Measurements from ENCODE around the gene ADGRE1. TPM values are rescaled to one million over a fixed set of nuclear protein-coding genes. Genes with fewer than 3 reads are reported as not detected.

The ADGRE1 gene
- polyA plus RNA-seq, 3 donors from 2014 or later = 0.22 to 0.54 TPM; not detected in 1

GRCh38 chr19:6891761-6892385, 4.5 kb downstream of the ADGRE1 start:
- DNase-seq = no peak
- H3K4me3 Mint-ChIP-seq = peak overlapping the region; percentile 35 to 72 (median 40)
- H3K36me3 Mint-ChIP-seq = peaks cover 0 to 8% (median 7%) of the 10 kb centered on the region in 3 donors
- peaks cover 0 to 2% (median under 1%) of the 10 kb centered on the region in 6 donors for H3K9me3 Mint-ChIP-seq
- H3K27me3 Mint-ChIP-seq (ENCODE audit: low read depth in 3 of 3) = peaks cover 6 to 12% (median 9%) of the 10 kb centered on the region in 3 donors
- H3K27ac Mint-ChIP-seq = peak overlapping the region in 5 of 6 donors; percentile 12 to 73 (median 49)
- peaks cover 49 to 64% of the 10 kb centered on the region in 2 donors for H3K4me1 Mint-ChIP-seq

GRCh38 chr19:6894313-6894712, 6.9 kb downstream of the ADGRE1 start:
- Mint-ChIP-seq H3K9me3 (peaks cover 0 to 2% (median 0%) of the 10 kb centered on the region in 6 donors), H3K36me3 (peaks cover 3 to 8% (median 3%) of the 10 kb centered on the region in 3 donors), H3K4me1 (peaks cover 35 to 42% of the 10 kb centered on the region in 2 donors), H3K27me3 (ENCODE audit: low read depth in 3 of 3) (peaks cover 6 to 10% (median 10%) of the 10 kb centered on the region in 3 donors), H3K27ac (no peak overlapping the region), H3K4me3 (no peak overlapping the region)
- no peak for DNase-seq

- Mint-ChIP-seq H3K36me3 (peaks cover 11 to 16% (median 16%) of the 10 kb centered on the region in 3 donors), H3K27ac (no peak overlapping the region), H3K27me3 (ENCODE audit: low read depth in 3 of 3) (peaks cover 0 to 9% (median 1%) of the 10 kb centered on the region in 3 donors), H3K9me3 (peaks cover 3 to 29% (median 12%) of the 10 kb centered on the region in 6 donors), H3K4me1 (no peaks in the 10 kb centered on the region), H3K4me3 (no peak overlapping the region)
- DNase-seq = no peak
Observed at GRCh38 chr19:6903446-6903845, 16.1 kb downstream of the ADGRE1 start.

GRCh38 chr19:6906559-6907060, 19.2 kb downstream of the ADGRE1 start:
- peaks cover 3 to 17% (median 11%) of the 10 kb centered on the region in 6 donors for H3K9me3 Mint-ChIP-seq
- no peak for DNase-seq
- peaks cover 0 to 6% (median 1%) of the 10 kb centered on the region in 3 donors for H3K27me3 Mint-ChIP-seq (ENCODE audit: low read depth in 3 of 3)
- peaks cover 7 to 8% (median 7%) of the 10 kb centered on the region in 3 donors for H3K36me3 Mint-ChIP-seq
- no peak overlapping the region for H3K27ac Mint-ChIP-seq
- H3K4me3 Mint-ChIP-seq = no peak overlapping the region
- no peaks in the 10 kb centered on the region for H3K4me1 Mint-ChIP-seq

GRCh38 chr19:6911523-6911922, 24.1 kb downstream of the ADGRE1 start:
- DNase-seq = no peak
- Mint-ChIP-seq H3K4me3 (no peak overlapping the region), H3K9me3 (peaks cover 6 to 24% (median 15%) of the 10 kb centered on the region in 6 donors), H3K27ac (no peak overlapping the region), H3K4me1 (no peaks in the 10 kb centered on the region), H3K27me3 (ENCODE audit: low read depth in 3 of 3) (peaks cover 2 to 4% (median 4%) of the 10 kb centered on the region in 3 donors), H3K36me3 (peaks cover 10 to 16% (median 12%) of the 10 kb centered on the region in 3 donors)

- H3K9me3 Mint-ChIP-seq = peaks cover 6 to 13% (median 8%) of the 10 kb centered on the region in 6 donors
- no peak overlapping the region for H3K4me3 Mint-ChIP-seq
- H3K27me3 Mint-ChIP-seq (ENCODE audit: low read depth in 3 of 3) = peaks cover 0 to 4% (median 2%) of the 10 kb centered on the region in 3 donors
- no peak for DNase-seq
- no peak overlapping the region for H3K27ac Mint-ChIP-seq
- peaks cover 9 to 10% (median 9%) of the 10 kb centered on the region in 3 donors for H3K36me3 Mint-ChIP-seq
- H3K4me1 Mint-ChIP-seq = no peaks in the 10 kb centered on the region
Observed at GRCh38 chr19:6914321-6914720, 26.9 kb downstream of the ADGRE1 start.

- Mint-ChIP-seq H3K4me3 (no peak overlapping the region), H3K27me3 (ENCODE audit: low read depth in 3 of 3) (peaks cover 0 to 3% (median 2%) of the 10 kb centered on the region in 3 donors), H3K27ac (peak overlapping the region in 1 of 6 donors; percentile 6), H3K4me1 (no peaks in the 10 kb centered on the region), H3K36me3 (peaks cover 9 to 10% (median 9%) of the 10 kb centered on the region in 3 donors), H3K9me3 (peaks cover 6 to 13% (median 8%) of the 10 kb centered on the region in 6 donors)
- DNase-seq = no peak
Observed at GRCh38 chr19:6916952-6917351, 29.6 kb downstream of the ADGRE1 start.

GRCh38 chr19:6925386-6925785, 38.0 kb downstream of the ADGRE1 start:
- Mint-ChIP-seq H3K27ac (no peak overlapping the region), H3K36me3 (peaks cover 0 to 4% (median 4%) of the 10 kb centered on the region in 3 donors), H3K4me1 (peaks cover 0 to 4% of the 10 kb centered on the region in 2 donors), H3K27me3 (ENCODE audit: low read depth in 3 of 3) (peaks cover 0 to 5% (median 2%) of the 10 kb centered on the region in 3 donors), H3K9me3 (peaks cover 0 to 7% (median 2%) of the 10 kb centered on the region in 6 donors), H3K4me3 (no peak overlapping the region)
- DNase-seq = no peak

- peaks cover 0 to 4% (median 4%) of the 10 kb centered on the region in 3 donors for H3K36me3 Mint-ChIP-seq
- peaks cover 0 to 5% (median 2%) of the 10 kb centered on the region in 3 donors for H3K27me3 Mint-ChIP-seq (ENCODE audit: low read depth in 3 of 3)
- no peak for DNase-seq
- peak overlapping the region in 1 of 6 donors; percentile 31 for H3K27ac Mint-ChIP-seq
- H3K4me1 Mint-ChIP-seq = peaks cover 0 to 4% of the 10 kb centered on the region in 2 donors
- H3K9me3 Mint-ChIP-seq = peaks cover 0 to 10% (median 2%) of the 10 kb centered on the region in 6 donors
- peak overlapping the region in 1 of 5 donors; percentile 49 for H3K4me3 Mint-ChIP-seq
Observed at GRCh38 chr19:6925801-6926751, 38.7 kb downstream of the ADGRE1 start.

- DNase-seq = no peak
- peaks cover 0 to 4% of the 10 kb centered on the region in 2 donors for H3K4me1 Mint-ChIP-seq
- peaks cover 0 to 11% (median 2%) of the 10 kb centered on the region in 6 donors for H3K9me3 Mint-ChIP-seq
- no peak overlapping the region for H3K27ac Mint-ChIP-seq
- H3K27me3 Mint-ChIP-seq (ENCODE audit: low read depth in 3 of 3) = peaks cover 0 to 4% (median 0%) of the 10 kb centered on the region in 3 donors
- no peak overlapping the region for H3K4me3 Mint-ChIP-seq
- H3K36me3 Mint-ChIP-seq = peaks cover 0 to 4% (median 4%) of the 10 kb centered on the region in 3 donors
Observed at GRCh38 chr19:6930190-6930589, 42.8 kb downstream of the ADGRE1 start.

GRCh38 chr19:6935069-6935468, 47.7 kb downstream of the ADGRE1 start:
- no peak for DNase-seq
- Mint-ChIP-seq H3K27me3 (ENCODE audit: low read depth in 3 of 3) (peaks cover 0 to 2% (median 0%) of the 10 kb centered on the region in 3 donors), H3K27ac (no peak overlapping the region), H3K4me3 (no peak overlapping the region), H3K9me3 (peaks cover 0 to 6% (median under 1%) of the 10 kb centered on the region in 6 donors), H3K4me1 (no peaks in the 10 kb centered on the region), H3K36me3 (no peaks in the 10 kb centered on the region)

- no peaks in the 10 kb centered on the region for H3K36me3 Mint-ChIP-seq
- H3K27ac Mint-ChIP-seq = no peak overlapping the region
- H3K27me3 Mint-ChIP-seq (ENCODE audit: low read depth in 3 of 3) = peaks cover 0 to 2% (median 0%) of the 10 kb centered on the region in 3 donors
- DNase-seq = no peak
- peaks cover 0 to 6% (median 0%) of the 10 kb centered on the region in 6 donors for H3K9me3 Mint-ChIP-seq
- H3K4me3 Mint-ChIP-seq = no peak overlapping the region
- H3K4me1 Mint-ChIP-seq = no peaks in the 10 kb centered on the region
Observed at GRCh38 chr19:6935618-6936017, 48.2 kb downstream of the ADGRE1 start.

- H3K9me3 Mint-ChIP-seq = no peaks in the 10 kb centered on the region
- H3K27ac Mint-ChIP-seq = no peak overlapping the region
- DNase-seq = no peak
- H3K4me1 Mint-ChIP-seq = no peaks in the 10 kb centered on the region
- H3K36me3 Mint-ChIP-seq = no peaks in the 10 kb centered on the region
- H3K4me3 Mint-ChIP-seq = no peak overlapping the region
- H3K27me3 Mint-ChIP-seq (ENCODE audit: low read depth in 3 of 3) = peaks cover 0 to 3% (median 2%) of the 10 kb centered on the region in 3 donors
Observed at GRCh38 chr19:6945733-6946132, 58.4 kb downstream of the ADGRE1 start.
